MCF 10A (cell line): ENCODE results near the gene CCL22. TPM values are rescaled to one million over a fixed set of nuclear protein-coding genes. Genes with fewer than 3 reads are reported as not detected.

ENCODE experiments used
- BruUV-seq: library from RNA; stranded (reverse); fragments of 400-500 nt; replicated peaks from 2 replicates; lab custom pipeline; 2021; lab: Mats Ljungman, UMichigan
- CTCF ChIA-PET: fragments of 300-600 bp; sonication (Branson Sonifier 250); formaldehyde crosslinking; extraction: SDS; loops from one replicate; lab custom pipeline; 2021; ENCODE audit warnings: antibody characterized with exemption, inconsistent platforms; lab: Yijun Ruan, JAX
- POLR2A ChIA-PET: fragments of 300-600, 350-650 bp; sonication (Branson Sonifier 250); formaldehyde crosslinking; extraction: SDS; loops from one replicate; lab custom pipeline; 2020; ENCODE audit warnings: antibody characterized with exemption, inconsistent platforms; lab: Yijun Ruan, JAX
- DNase-seq: peaks from one replicate; pipeline ENCODE4 v3.0.0-alpha.2; 2018; ENCODE audit not compliant: unreplicated experiment
- H3K27ac Mint-ChIP-seq: one replicate; pipeline ENCODE4 v1.8.0; 2022; ENCODE audit warnings: mild to moderate bottlenecking, low read depth, mixed read lengths; ENCODE audit not compliant: unreplicated experiment
- H3K27me3 Mint-ChIP-seq: one replicate; pipeline ENCODE4 v1.8.0; 2022; ENCODE audit warnings: mixed read lengths; ENCODE audit not compliant: insufficient read depth, unreplicated experiment
- H3K36me3 Mint-ChIP-seq: one replicate; pipeline ENCODE4 v1.8.0; 2022; ENCODE audit warnings: mild to moderate bottlenecking, moderate library complexity, mixed read lengths; ENCODE audit not compliant: insufficient read depth, unreplicated experiment
- H3K4me1 Mint-ChIP-seq: one replicate; pipeline ENCODE4 v1.8.0; 2022; ENCODE audit warnings: mixed read lengths; ENCODE audit not compliant: insufficient read depth, unreplicated experiment
- H3K4me3 Mint-ChIP-seq: one replicate; pipeline ENCODE4 v1.8.0; 2022; ENCODE audit warnings: mild to moderate bottlenecking, moderate library complexity, mixed read lengths; ENCODE audit not compliant: unreplicated experiment
- H3K9me3 Mint-ChIP-seq: one replicate; pipeline ENCODE4 v1.8.0; 2022; ENCODE audit warnings: mixed read lengths; ENCODE audit not compliant: unreplicated experiment
- intact Hi-C: fragments of 100-400 bp; cut with micrococcal nuclease; formaldehyde crosslinking; loops from 2 replicates; pipeline ENCODE4 v1.14.1; 2022
- total RNA-seq: library from RNA; stranded (reverse); gene quantifications from 2 replicates; pipeline ENCODE4 v1.2.3, GENCODE V29; 2022
- TF ChIP-seq, protein P1 (sequence below): fragments of 200-600 bp; IDR thresholded peaks from one replicate; pipeline ENCODE4 v1.8.0; 2022; ENCODE audit warnings: antibody characterized with exemption, mild to moderate bottlenecking; ENCODE audit not compliant: unreplicated experiment

Gene CCL22
- total RNA-seq, 1 experiment from 2014 or later = not detected

GRCh38 chr16:57401943-57402640 lies 43.5 kb downstream of the CCL22 start:
- POLR2A ChIA-PET = no interaction called here
- Mint-ChIP-seq H3K36me3 (no peaks in the 10 kb centered on the region), H3K9me3 (no peaks in the 10 kb centered on the region), H3K4me3 (no peak overlapping the region), H3K4me1 (no peaks in the 10 kb centered on the region), H3K27ac (no peak overlapping the region), H3K27me3 (peaks cover 16% of the 10 kb centered on the region)
- CTCF ChIA-PET = interaction anchor here (0.6 to 0.9 kb wide), 2 partner anchors 16 to 99 kb away, joined by 3 to 5 read pairs; no protein-coding TSS in a partner anchor
- BruUV-seq = no TSS peak
- intact Hi-C loops = no loop called here
- no peak for DNase-seq
- TF ChIP-seq, protein P1, sequence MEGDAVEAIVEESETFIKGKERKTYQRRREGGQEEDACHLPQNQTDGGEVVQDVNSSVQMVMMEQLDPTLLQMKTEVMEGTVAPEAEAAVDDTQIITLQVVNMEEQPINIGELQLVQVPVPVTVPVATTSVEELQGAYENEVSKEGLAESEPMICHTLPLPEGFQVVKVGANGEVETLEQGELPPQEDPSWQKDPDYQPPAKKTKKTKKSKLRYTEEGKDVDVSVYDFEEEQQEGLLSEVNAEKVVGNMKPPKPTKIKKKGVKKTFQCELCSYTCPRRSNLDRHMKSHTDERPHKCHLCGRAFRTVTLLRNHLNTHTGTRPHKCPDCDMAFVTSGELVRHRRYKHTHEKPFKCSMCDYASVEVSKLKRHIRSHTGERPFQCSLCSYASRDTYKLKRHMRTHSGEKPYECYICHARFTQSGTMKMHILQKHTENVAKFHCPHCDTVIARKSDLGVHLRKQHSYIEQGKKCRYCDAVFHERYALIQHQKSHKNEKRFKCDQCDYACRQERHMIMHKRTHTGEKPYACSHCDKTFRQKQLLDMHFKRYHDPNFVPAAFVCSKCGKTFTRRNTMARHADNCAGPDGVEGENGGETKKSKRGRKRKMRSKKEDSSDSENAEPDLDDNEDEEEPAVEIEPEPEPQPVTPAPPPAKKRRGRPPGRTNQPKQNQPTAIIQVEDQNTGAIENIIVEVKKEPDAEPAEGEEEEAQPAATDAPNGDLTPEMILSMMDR = no peak

DNA sequence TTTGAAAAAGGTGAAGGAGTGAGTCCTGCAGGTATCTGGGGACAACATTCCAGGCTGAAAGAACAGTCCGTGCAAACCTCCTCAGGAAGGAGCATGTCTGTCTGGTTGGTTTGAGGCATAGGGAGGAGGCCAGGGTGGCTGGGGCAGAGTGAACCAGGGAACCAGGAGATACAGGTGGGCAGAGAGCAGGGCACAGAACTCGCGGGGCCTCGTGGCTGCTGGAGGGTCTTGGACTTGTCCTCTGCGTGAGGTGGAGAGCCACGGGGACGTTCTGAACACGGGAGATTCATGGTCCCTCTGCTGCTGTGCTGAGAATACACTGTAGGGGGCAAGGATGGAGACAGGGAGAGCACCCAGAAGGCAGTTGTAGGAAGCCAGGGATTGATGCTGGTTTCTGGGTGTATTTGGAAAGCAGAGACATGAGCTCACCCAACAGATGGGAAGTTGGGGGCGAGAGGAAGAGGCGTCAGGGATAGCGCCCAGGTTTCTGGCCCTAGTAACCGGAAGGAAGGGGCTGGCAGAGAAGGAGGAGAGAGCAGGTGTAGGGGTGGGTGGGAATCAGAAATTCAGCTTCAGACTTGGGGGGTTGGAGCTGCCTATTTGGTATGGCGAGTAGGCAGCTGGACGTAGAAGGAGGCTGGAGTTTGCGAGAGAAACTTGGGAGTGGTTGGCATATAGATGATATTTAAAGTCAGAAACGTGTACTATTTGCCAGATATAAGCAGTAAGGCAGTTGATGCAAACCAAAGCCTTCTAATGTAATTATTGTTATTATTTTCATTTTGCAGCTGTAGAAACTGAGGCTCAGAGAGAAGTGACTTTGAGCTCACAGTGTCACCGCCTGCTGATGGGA lies 45.6 kb downstream of the CCL22 start, which contains the start of gene CCL17:
Gene CCL17 (plus strand): TSS at position 803 of the 853 bp plus-strand sequence. CDS start 9,166 bp downstream, outside the sequence.
- H3K4me1 Mint-ChIP-seq = no peaks in the 10 kb centered on the region
- no peak within 1 kb of the TSS for H3K27ac Mint-ChIP-seq
- no peaks in the 10 kb centered on the region for H3K9me3 Mint-ChIP-seq
- BruUV-seq = no TSS peak
- H3K27me3 Mint-ChIP-seq = peaks cover 16% of the 10 kb centered on the region
- no peak for DNase-seq
- POLR2A ChIA-PET = interaction anchor here (0.6 to 0.9 kb wide), 2 partner anchors 100 to 212 kb away, joined by 3 to 4 read pairs; no protein-coding TSS in a partner anchor
- no peak within 1 kb of the TSS for H3K4me3 Mint-ChIP-seq
- intact Hi-C loops = no loop called here
- H3K36me3 Mint-ChIP-seq = no peaks in the 10 kb centered on the region
- TF ChIP-seq, protein P1 = no peak
- CTCF ChIA-PET = interaction anchor here (0.5 to 3.8 kb wide), 7 partner anchors 8 to 538 kb away, joined by 3 to 48 read pairs (median 3); no protein-coding TSS in a partner anchor

DNA sequence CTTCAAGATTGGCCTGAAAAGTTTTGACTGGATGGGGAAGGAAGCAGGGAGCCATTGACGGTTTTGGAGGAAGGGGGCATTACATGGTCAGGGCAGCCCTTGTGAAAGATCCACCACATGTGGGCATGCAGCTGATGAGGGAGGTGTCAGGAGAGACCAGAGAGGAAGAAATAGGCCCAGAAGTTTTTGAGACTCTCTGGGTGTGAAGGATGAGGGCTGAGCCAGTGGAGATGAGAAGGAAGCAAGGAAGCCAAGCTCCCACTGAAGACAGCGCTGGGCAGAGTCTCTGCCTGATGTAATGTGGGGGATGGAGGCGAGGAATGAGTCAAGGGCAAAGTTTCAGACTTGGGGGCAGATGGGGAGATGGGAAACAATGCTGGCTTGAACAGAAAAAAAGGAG lies 46.5 kb downstream of the CCL22 start:
- ChIA-PET CTCF (interaction anchor here (0.5 to 3.8 kb wide), 5 partner anchors 9 to 539 kb away, joined by 3 to 48 read pairs (median 3); no protein-coding TSS in a partner anchor), POLR2A (interaction anchor here (0.6 kb wide), 1 partner anchor 101 kb away, joined by 4 read pairs; no protein-coding TSS in a partner anchor)
- no peak for DNase-seq
- TF ChIP-seq, protein P1 = no peak
- no TSS peak for BruUV-seq
- H3K27ac Mint-ChIP-seq = no peak overlapping the region
- H3K9me3 Mint-ChIP-seq = no peaks in the 10 kb centered on the region
- peaks cover 16% of the 10 kb centered on the region for H3K27me3 Mint-ChIP-seq
- intact Hi-C loops = no loop called here
- no peak overlapping the region for H3K4me3 Mint-ChIP-seq
- no peaks in the 10 kb centered on the region for H3K36me3 Mint-ChIP-seq
- peaks cover 1% of the 10 kb centered on the region for H3K4me1 Mint-ChIP-seq
